Activated CD4-positive, alpha-beta T cell treated with anti-CD3 and anti-CD28 coated beads for 24 hours (primary cell): Measurements from ENCODE around the gene TTN.

Experiments
- DNase-seq, 2 donors: peaks; one replicate each; pipeline ENCODE4 v3.0.0-alpha.2; 2020; ENCODE audit warnings: low read depth in 2 of 2

Gene TTN

GRCh38 chr2:178491612-178492011 is 315.6 kb downstream of the TTN start:
- no peak for DNase-seq

GRCh38 chr2:178485356-178485755 is 321.9 kb downstream of the TTN start:
- DNase-seq: no peak

- no peak for DNase-seq
Measured at GRCh38 chr2:178484245-178485041, 322.8 kb downstream of the TTN start.

GRCh38 chr2:178482437-178482836 is 324.8 kb downstream of the TTN start:
- DNase-seq: no peak

GRCh38 chr2:178480227-178481181 is 326.7 kb downstream of the TTN start, which contains the start of gene PLEKHA3:
PLEKHA3 (plus strand) TSS chr2:178480457; CDS start chr2:178480870, 413 bp downstream.
- DNase-seq: peak; percentile 53 to 73

GRCh38 chr2:178479758-178480226 is 327.4 kb downstream of the TTN start:
- DNase-seq: no peak

GRCh38 chr2:178479275-178479616 is 328.0 kb downstream of the TTN start:
- DNase-seq: no peak

- DNase-seq: peak; percentile 62 to 67
Measured at GRCh38 chr2:178478439-178479274, 328.6 kb downstream of the TTN start, which contains the start of gene FKBP7. FKBP7 (minus strand) TSS chr2:178478600; CDS start chr2:178478499, 101 bp downstream.

GRCh38 chr2:178478130-178478438 is 329.1 kb downstream of the TTN start:
- no peak for DNase-seq

- no peak for DNase-seq
Measured at GRCh38 chr2:178477443-178478129, 329.6 kb downstream of the TTN start.

- DNase-seq: no peak
Measured at GRCh38 chr2:178476477-178476876, 330.7 kb downstream of the TTN start.
